KMS-11 (cell line): ENCODE measurements around the gene STEAP2.

Experiments used
- H2AFZ ChIP-seq: fragments of 200-600 bp; sonication (generic); 2 replicates; pipeline ENCODE4 v1.6.1; 2016; ENCODE audit warnings: antibody characterized with exemption, mixed run types, low read depth
- H3K27ac ChIP-seq: fragments of 200-600 bp; sonication (generic); 2 replicates; pipeline ENCODE4 v1.6.1; 2016; ENCODE audit warnings: mild to moderate bottlenecking, mixed run types
- H3K27me3 ChIP-seq: fragments of 200-600 bp; sonication (generic); 2 replicates; pipeline ENCODE4 v1.6.1; 2017; ENCODE audit warnings: mild to moderate bottlenecking, low read depth, mixed run types, moderate library complexity; ENCODE audit not compliant: insufficient read depth
- H3K36me3 ChIP-seq: fragments of 200-600 bp; sonication (generic); 2 replicates; pipeline ENCODE4 v1.6.1; 2017; ENCODE audit warnings: mild to moderate bottlenecking, mixed run types; ENCODE audit not compliant: insufficient read depth
- H3K4me1 ChIP-seq: fragments of 200-600 bp; sonication (generic); 2 replicates; pipeline ENCODE4 v1.6.1; 2016; ENCODE audit warnings: mild to moderate bottlenecking, low read depth, mixed run types; ENCODE audit not compliant: poor library complexity, severe bottlenecking
- H3K4me2 ChIP-seq: fragments of 200-600 bp; sonication (generic); 2 replicates; pipeline ENCODE4 v1.7.0; 2016; ENCODE audit warnings: mild to moderate bottlenecking, mixed run types
- H3K4me3 ChIP-seq: fragments of 200-600 bp; sonication (generic); IDR thresholded peaks from 2 replicates; pipeline ENCODE4 v1.6.1; 2017; ENCODE audit warnings: low read depth, low read length, mixed read lengths; ENCODE audit not compliant: insufficient read depth
- H3K79me2 ChIP-seq: fragments of 200-600 bp; sonication (generic); 2 replicates; pipeline ENCODE4 v1.6.1; 2016; ENCODE audit warnings: low read depth, mixed run types; ENCODE audit not compliant: insufficient read depth
- H3K9ac ChIP-seq: fragments of 200-600 bp; sonication (generic); 2 replicates; pipeline ENCODE4 v1.6.1; 2016; ENCODE audit warnings: mild to moderate bottlenecking, mixed run types
- H4K20me1 ChIP-seq: fragments of 200-600 bp; sonication (generic); 2 replicates; pipeline ENCODE4 v1.6.1; 2016; ENCODE audit warnings: mild to moderate bottlenecking, mixed run types; ENCODE audit not compliant: insufficient read depth
- TF ChIP-seq, protein P1 (sequence below): fragments of 200-600 bp; sonication (generic); conservative IDR thresholded peaks from 2 replicates; pipeline ENCODE4 v1.6.1; 2017; ENCODE audit warnings: low read depth, mild to moderate bottlenecking, antibody characterized with exemption, low read length, moderate library complexity, mixed read lengths

Gene STEAP2

DNA sequence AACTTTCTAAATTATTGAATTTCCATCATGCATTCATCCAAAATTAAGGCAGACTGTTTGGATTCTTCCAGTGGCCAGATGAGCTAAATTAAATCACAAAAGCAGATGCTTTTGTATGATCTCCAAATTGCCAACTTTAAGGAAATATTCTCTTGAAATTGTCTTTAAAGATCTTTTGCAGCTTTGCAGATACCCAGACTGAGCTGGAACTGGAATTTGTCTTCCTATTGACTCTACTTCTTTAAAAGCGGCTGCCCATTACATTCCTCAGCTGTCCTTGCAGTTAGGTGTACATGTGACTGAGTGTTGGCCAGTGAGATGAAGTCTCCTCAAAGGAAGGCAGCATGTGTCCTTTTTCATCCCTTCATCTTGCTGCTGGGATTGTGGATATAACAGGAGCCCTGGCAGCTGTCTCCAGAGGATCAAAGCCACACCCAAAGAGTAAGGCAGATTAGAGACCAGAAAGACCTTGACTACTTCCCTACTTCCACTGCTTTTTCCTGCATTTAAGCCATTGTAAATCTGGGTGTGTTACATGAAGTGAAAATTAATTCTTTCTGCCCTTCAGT, 25.3 kb downstream of the STEAP2 start:
- Histone ChIP-seq H3K27ac (no peak overlapping the region), H3K79me2 (no peaks in the 10 kb centered on the region), H3K36me3 (no peaks in the 10 kb centered on the region), H3K9ac (no peak overlapping the region), H3K4me1 (no peaks in the 10 kb centered on the region), H3K4me3 (no peak overlapping the region), H2AFZ (no peak overlapping the region), H3K4me2 (no peak overlapping the region), H3K27me3 (no peaks in the 10 kb centered on the region), H4K20me1 (no peaks in the 10 kb centered on the region)
- TF ChIP-seq, protein P1, sequence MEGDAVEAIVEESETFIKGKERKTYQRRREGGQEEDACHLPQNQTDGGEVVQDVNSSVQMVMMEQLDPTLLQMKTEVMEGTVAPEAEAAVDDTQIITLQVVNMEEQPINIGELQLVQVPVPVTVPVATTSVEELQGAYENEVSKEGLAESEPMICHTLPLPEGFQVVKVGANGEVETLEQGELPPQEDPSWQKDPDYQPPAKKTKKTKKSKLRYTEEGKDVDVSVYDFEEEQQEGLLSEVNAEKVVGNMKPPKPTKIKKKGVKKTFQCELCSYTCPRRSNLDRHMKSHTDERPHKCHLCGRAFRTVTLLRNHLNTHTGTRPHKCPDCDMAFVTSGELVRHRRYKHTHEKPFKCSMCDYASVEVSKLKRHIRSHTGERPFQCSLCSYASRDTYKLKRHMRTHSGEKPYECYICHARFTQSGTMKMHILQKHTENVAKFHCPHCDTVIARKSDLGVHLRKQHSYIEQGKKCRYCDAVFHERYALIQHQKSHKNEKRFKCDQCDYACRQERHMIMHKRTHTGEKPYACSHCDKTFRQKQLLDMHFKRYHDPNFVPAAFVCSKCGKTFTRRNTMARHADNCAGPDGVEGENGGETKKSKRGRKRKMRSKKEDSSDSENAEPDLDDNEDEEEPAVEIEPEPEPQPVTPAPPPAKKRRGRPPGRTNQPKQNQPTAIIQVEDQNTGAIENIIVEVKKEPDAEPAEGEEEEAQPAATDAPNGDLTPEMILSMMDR: no peak

DNA sequence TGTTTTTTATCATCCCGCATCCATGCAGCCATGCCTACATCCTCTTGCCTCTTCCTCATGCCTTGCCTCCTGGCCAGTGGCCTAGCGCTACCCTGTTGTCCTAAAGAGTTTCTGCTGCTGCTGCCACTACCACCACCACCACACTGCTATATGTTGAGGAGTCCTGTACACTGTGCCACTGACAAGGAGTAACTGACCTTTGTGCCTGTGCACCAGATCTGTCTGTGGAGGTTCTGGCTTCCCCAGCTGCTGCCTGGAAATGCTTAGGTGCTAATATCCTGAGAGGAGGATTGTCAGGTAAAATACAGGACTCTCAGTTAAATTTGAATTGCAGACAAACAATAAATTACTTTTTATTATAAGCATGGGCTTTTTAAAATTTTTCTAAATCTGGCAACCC, 26.5 kb downstream of the STEAP2 start:
- TF ChIP-seq, protein P1: no peak
- H3K4me2 ChIP-seq: no peak overlapping the region
- H3K27me3 ChIP-seq: no peaks in the 10 kb centered on the region
- no peaks in the 10 kb centered on the region for H3K36me3 ChIP-seq
- H3K4me3 ChIP-seq: no peak overlapping the region
- H3K79me2 ChIP-seq: no peaks in the 10 kb centered on the region
- no peak overlapping the region for H2AFZ ChIP-seq
- H3K27ac ChIP-seq: no peak overlapping the region
- H3K9ac ChIP-seq: no peak overlapping the region
- no peaks in the 10 kb centered on the region for H4K20me1 ChIP-seq
- H3K4me1 ChIP-seq: peaks cover 7% of the 10 kb centered on the region

DNA sequence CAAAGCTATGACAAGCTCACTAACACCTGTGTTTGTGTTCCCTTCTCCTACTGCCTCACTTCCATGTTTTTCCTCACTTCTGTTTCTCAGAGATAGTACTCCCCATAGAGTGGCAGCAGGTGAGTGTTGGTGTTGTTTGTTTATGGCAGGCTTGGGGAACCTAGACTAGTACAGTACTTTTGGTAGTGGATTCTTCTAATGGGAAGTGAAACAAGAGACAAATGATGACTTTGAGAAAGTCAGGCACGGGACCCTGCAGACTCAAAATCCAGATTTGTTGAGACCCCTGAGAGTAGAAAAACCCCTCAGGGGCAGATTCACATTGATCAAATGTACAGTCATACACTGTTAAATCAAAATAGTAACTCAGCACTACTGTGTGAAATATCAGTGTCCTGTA, 27.0 kb downstream of the STEAP2 start:
- H3K4me2 ChIP-seq: no peak overlapping the region
- H3K36me3 ChIP-seq: no peaks in the 10 kb centered on the region
- no peak overlapping the region for H3K27ac ChIP-seq
- H2AFZ ChIP-seq: no peak overlapping the region
- peaks cover 11% of the 10 kb centered on the region for H3K4me1 ChIP-seq
- H3K4me3 ChIP-seq: no peak overlapping the region
- no peak overlapping the region for H3K9ac ChIP-seq
- no peaks in the 10 kb centered on the region for H3K27me3 ChIP-seq
- TF ChIP-seq, protein P1: no peak
- H3K79me2 ChIP-seq: no peaks in the 10 kb centered on the region
- H4K20me1 ChIP-seq: no peaks in the 10 kb centered on the region

DNA sequence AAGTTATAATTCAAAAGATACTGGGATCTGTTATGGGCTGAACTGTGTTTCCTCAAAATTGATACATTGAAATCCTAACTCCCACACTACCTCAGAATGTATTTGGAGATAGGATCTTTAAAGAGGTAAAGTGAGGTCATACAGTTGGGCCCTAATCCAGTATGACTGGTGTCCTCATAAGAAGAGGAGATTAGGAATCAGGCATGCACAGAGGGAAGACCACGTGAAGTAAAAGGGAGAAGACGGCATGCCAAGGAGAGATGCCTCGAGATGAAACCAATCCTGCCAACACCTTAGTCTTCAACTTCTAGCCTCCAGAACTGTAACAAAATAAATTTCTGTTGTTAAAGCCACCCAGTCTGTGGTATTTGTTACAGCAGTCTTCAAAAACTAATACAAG, 27.5 kb downstream of the STEAP2 start:
- Histone ChIP-seq H3K27ac (no peak overlapping the region), H3K4me3 (no peak overlapping the region), H4K20me1 (no peaks in the 10 kb centered on the region), H3K27me3 (no peaks in the 10 kb centered on the region), H3K4me1 (peaks cover 11% of the 10 kb centered on the region), H3K36me3 (no peaks in the 10 kb centered on the region), H3K9ac (no peak overlapping the region), H3K4me2 (no peak overlapping the region), H2AFZ (no peak overlapping the region), H3K79me2 (no peaks in the 10 kb centered on the region)
- TF ChIP-seq, protein P1: no peak
